ENCODE results near the gene MTMR4. TPM values are rescaled to one million over a fixed set of nuclear protein-coding genes. Genes with fewer than 3 reads are reported as not detected.

Gene MTMR4
- total RNA-seq, 1 donor from 2014 or later, result 24.6 TPM

- peaks cover 17 to 36% of the 10 kb centered on the region in 2 donors for H3K4me1 ChIP-seq
- H3K36me3 ChIP-seq, result no peaks in the 10 kb centered on the region
- no peak overlapping the region for H3K4me3 ChIP-seq
- H3K27ac ChIP-seq, result peak overlapping the region; percentile 87 to 88
- no peak for DNase-seq (ENCODE audit: low spot score in 2 of 2)
- H3K9me3 ChIP-seq, result no peaks in the 10 kb centered on the region
- no peaks in the 10 kb centered on the region for H3K27me3 ChIP-seq
- TF ChIP-seq CTCF (IDR thresholded peaks at IDR 0.05), result no peak
- intact Hi-C loops (cut with DNase I), result loop anchor here (10.0 kb wide), 1 partner anchor 687 kb away; the partner anchor contains the start of gene SMG8
Measured at GRCh38 chr17:58527949-58528348, 13.5 kb upstream of the MTMR4 start.

- Histone ChIP-seq H3K4me3 (no peak overlapping the region), H3K36me3 (no peaks in the 10 kb centered on the region), H3K27ac (peak overlapping the region; percentile 87 to 88), H3K4me1 (peaks cover 17 to 30% of the 10 kb centered on the region in 2 donors), H3K27me3 (no peaks in the 10 kb centered on the region), H3K9me3 (no peaks in the 10 kb centered on the region)
- intact Hi-C loops (cut with DNase I), result loop anchor here (10.0 kb wide), 1 partner anchor 687 kb away; the partner anchor contains the start of gene SMG8
- no peak for DNase-seq (ENCODE audit: low spot score in 2 of 2)
- TF ChIP-seq CTCF (IDR thresholded peaks at IDR 0.05), result peak in 1 of 3 experiments; percentile 10
Measured at GRCh38 chr17:58527306-58527705, 12.9 kb upstream of the MTMR4 start.

GRCh38 chr17:58525239-58525638, 10.8 kb upstream of the MTMR4 start:
- Histone ChIP-seq H3K4me3 (no peak overlapping the region), H3K27me3 (no peaks in the 10 kb centered on the region), H3K9me3 (no peaks in the 10 kb centered on the region), H3K4me1 (peaks cover 13 to 25% of the 10 kb centered on the region in 2 donors), H3K27ac (peak overlapping the region; percentile 87 to 88), H3K36me3 (peaks cover 0 to 7% of the 10 kb centered on the region in 2 donors)
- intact Hi-C loops (cut with DNase I), result loop anchor here (10.0 kb wide), 1 partner anchor 690 kb away; the partner anchor contains the start of gene SMG8
- TF ChIP-seq CTCF (IDR thresholded peaks at IDR 0.05), result no peak
- DNase-seq (ENCODE audit: low spot score in 2 of 2), result peak in 1 of 2 donors; percentile 88

- Histone ChIP-seq H3K36me3 (peaks cover 0 to 7% of the 10 kb centered on the region in 2 donors), H3K9me3 (no peaks in the 10 kb centered on the region), H3K4me1 (peaks cover 13 to 23% of the 10 kb centered on the region in 2 donors), H3K4me3 (no peak overlapping the region), H3K27me3 (no peaks in the 10 kb centered on the region), H3K27ac (no peak overlapping the region)
- intact Hi-C loops (cut with DNase I), result loop anchor here (10.0 kb wide), 1 partner anchor 693 kb away; the partner anchor contains the start of gene SMG8
- no peak for TF ChIP-seq CTCF (IDR thresholded peaks at IDR 0.05)
- no peak for DNase-seq (ENCODE audit: low spot score in 2 of 2)
Measured at GRCh38 chr17:58521680-58522079, 7.2 kb upstream of the MTMR4 start.

- no peak for DNase-seq (ENCODE audit: low spot score in 2 of 2)
- H3K27me3 ChIP-seq, result no peaks in the 10 kb centered on the region
- H3K4me3 ChIP-seq, result no peak overlapping the region
- intact Hi-C loops (cut with DNase I), result loop anchor here (10.0 kb wide), 1 partner anchor 694 kb away; the partner anchor contains the start of gene SMG8
- H3K9me3 ChIP-seq, result no peaks in the 10 kb centered on the region
- TF ChIP-seq CTCF (IDR thresholded peaks at IDR 0.05), result peak in 1 of 3 experiments; percentile 7
- H3K4me1 ChIP-seq, result peaks cover 10 to 18% of the 10 kb centered on the region in 2 donors
- H3K36me3 ChIP-seq, result peaks cover 0 to 7% of the 10 kb centered on the region in 2 donors
- no peak overlapping the region for H3K27ac ChIP-seq
Measured at GRCh38 chr17:58520843-58521430, 6.5 kb upstream of the MTMR4 start.

Data from ascending aorta (tissue), 2 donors.